Osteoblast (primary cell): ENCODE measurements around the gene RASAL2. TPM values are rescaled to one million over a fixed set of nuclear protein-coding genes. Genes with fewer than 3 reads are reported as not detected.

Experiments
- DNase-seq: peaks from one replicate; pipeline ENCODE4 v3.0.0; 2011; ENCODE audit warnings: low spot score, mixed read lengths; ENCODE audit not compliant: insufficient read length; ENCODE audit errors: missing footprints
- H2AFZ ChIP-seq: 2 replicates; pipeline ENCODE4 v1.6.0; 2011; ENCODE audit warnings: mild to moderate bottlenecking, low read length
- H3K27ac ChIP-seq: 2 replicates; pipeline ENCODE4 v1.5.1; 2011; ENCODE audit warnings: mild to moderate bottlenecking, low read depth, low read length, moderate library complexity
- H3K27me3 ChIP-seq: 2 replicates; pipeline ENCODE4 v1.6.0; 2012; ENCODE audit warnings: mild to moderate bottlenecking, control low read depth, inconsistent platforms, low read length, moderate library complexity; ENCODE audit not compliant: insufficient read depth
- H3K36me3 ChIP-seq: 2 replicates; pipeline ENCODE4 v1.5.1; 2011; ENCODE audit warnings: mild to moderate bottlenecking, low read length, control low read depth, moderate library complexity; ENCODE audit not compliant: insufficient read depth
- H3K4me1 ChIP-seq: 2 replicates; pipeline ENCODE4 v1.5.1; 2011; ENCODE audit warnings: mild to moderate bottlenecking, low read length, control low read depth, moderate library complexity; ENCODE audit not compliant: insufficient read depth
- H3K4me2 ChIP-seq: 2 replicates; pipeline ENCODE4 v1.6.0; 2011; ENCODE audit warnings: mild to moderate bottlenecking, low read length; ENCODE audit not compliant: insufficient read depth
- H3K4me3 ChIP-seq: fragments of 200-600 bp; sonication (generic); 3 replicates; pipeline ENCODE4 v1.5.1; 2012; ENCODE audit warnings: mild to moderate bottlenecking, low read length, inconsistent platforms; ENCODE audit not compliant: insufficient read depth
- H3K79me2 ChIP-seq: 2 replicates; pipeline ENCODE4 v1.6.0; 2012; ENCODE audit warnings: mild to moderate bottlenecking, low read length, control low read depth, inconsistent platforms; ENCODE audit not compliant: insufficient read depth
- H3K9me3 ChIP-seq: 2 replicates; pipeline ENCODE4 v1.5.1; 2011; ENCODE audit warnings: low read depth, low read length, control low read depth
- H4K20me1 ChIP-seq: 2 replicates; pipeline ENCODE4 v1.6.0; 2012; ENCODE audit warnings: mild to moderate bottlenecking, low read length, control low read depth; ENCODE audit not compliant: insufficient read depth
- total RNA-seq: library from RNA; depleted of rRNA; stranded (reverse); fragments of >200 nt; gene quantifications from 2 replicates; pipeline ENCODE4 v1.2.3, GENCODE V29; 2012
- TF ChIP-seq, protein P1 (sequence below): IDR thresholded peaks from 2 replicates; pipeline ENCODE4 v1.5.1; 2011; ENCODE audit warnings: mild to moderate bottlenecking, low read depth, low read length, moderate library complexity; ENCODE audit errors: extremely low read depth

RASAL2 gene
- total RNA-seq, 1 donor: 59.4 TPM

DNA sequence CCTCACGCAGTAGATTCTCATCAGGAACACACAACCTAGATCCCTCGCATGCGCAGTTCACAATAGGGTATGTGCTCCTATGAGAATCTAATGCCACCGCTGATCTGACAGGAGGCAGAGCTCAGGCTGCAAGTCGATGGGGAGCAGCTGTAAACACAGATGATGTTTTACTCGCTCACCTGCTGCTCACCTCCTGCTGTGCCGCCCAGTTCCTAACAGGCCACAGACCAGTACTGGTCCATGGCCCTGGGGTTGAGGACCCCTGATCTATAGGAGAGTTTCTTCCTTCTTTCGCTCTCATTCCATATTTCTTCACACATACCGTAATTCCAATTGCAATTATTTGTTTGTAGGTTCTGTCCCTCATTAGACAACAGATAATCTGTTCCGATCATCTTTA is 299.5 kb downstream of the RASAL2 start:
- H4K20me1 ChIP-seq: peaks cover 4% of the 10 kb centered on the region
- H3K4me2 ChIP-seq: no peak overlapping the region
- no peak overlapping the region for H3K4me3 ChIP-seq
- H3K9me3 ChIP-seq: no peaks in the 10 kb centered on the region
- H3K27me3 ChIP-seq: no peaks in the 10 kb centered on the region
- TF ChIP-seq, protein P1, sequence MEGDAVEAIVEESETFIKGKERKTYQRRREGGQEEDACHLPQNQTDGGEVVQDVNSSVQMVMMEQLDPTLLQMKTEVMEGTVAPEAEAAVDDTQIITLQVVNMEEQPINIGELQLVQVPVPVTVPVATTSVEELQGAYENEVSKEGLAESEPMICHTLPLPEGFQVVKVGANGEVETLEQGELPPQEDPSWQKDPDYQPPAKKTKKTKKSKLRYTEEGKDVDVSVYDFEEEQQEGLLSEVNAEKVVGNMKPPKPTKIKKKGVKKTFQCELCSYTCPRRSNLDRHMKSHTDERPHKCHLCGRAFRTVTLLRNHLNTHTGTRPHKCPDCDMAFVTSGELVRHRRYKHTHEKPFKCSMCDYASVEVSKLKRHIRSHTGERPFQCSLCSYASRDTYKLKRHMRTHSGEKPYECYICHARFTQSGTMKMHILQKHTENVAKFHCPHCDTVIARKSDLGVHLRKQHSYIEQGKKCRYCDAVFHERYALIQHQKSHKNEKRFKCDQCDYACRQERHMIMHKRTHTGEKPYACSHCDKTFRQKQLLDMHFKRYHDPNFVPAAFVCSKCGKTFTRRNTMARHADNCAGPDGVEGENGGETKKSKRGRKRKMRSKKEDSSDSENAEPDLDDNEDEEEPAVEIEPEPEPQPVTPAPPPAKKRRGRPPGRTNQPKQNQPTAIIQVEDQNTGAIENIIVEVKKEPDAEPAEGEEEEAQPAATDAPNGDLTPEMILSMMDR: no peak
- no peak for DNase-seq
- peaks cover 28% of the 10 kb centered on the region for H3K79me2 ChIP-seq
- no peak overlapping the region for H3K27ac ChIP-seq
- no peak overlapping the region for H2AFZ ChIP-seq
- no peaks in the 10 kb centered on the region for H3K36me3 ChIP-seq
- peaks cover 23% of the 10 kb centered on the region for H3K4me1 ChIP-seq

DNA sequence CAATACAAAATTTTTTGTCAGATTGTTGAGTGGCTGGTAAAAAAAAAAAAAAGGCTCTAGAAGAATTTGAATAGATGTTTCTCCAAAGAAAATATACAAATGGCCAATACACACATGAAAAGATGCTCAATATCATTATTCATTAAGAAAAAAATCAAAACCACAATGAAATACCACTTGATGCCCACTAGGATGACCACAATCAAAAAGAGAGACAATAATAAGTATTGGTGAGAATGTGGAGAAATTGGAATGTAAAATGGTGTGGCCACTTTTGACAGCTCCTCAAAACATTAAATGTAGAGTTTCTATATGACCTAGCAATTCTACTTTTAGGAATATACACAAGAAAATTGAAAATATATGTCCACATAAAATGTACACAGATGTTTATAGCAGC is 302.9 kb downstream of the RASAL2 start:
- H3K27me3 ChIP-seq: no peaks in the 10 kb centered on the region
- H3K4me2 ChIP-seq: no peak overlapping the region
- H4K20me1 ChIP-seq: peaks cover 15% of the 10 kb centered on the region
- no peak overlapping the region for H2AFZ ChIP-seq
- peaks cover 7% of the 10 kb centered on the region for H3K4me1 ChIP-seq
- H3K9me3 ChIP-seq: no peaks in the 10 kb centered on the region
- peaks cover 32% of the 10 kb centered on the region for H3K79me2 ChIP-seq
- H3K36me3 ChIP-seq: no peaks in the 10 kb centered on the region
- no peak overlapping the region for H3K4me3 ChIP-seq
- no peak for DNase-seq
- TF ChIP-seq, protein P1: no peak
- H3K27ac ChIP-seq: no peak overlapping the region

DNA sequence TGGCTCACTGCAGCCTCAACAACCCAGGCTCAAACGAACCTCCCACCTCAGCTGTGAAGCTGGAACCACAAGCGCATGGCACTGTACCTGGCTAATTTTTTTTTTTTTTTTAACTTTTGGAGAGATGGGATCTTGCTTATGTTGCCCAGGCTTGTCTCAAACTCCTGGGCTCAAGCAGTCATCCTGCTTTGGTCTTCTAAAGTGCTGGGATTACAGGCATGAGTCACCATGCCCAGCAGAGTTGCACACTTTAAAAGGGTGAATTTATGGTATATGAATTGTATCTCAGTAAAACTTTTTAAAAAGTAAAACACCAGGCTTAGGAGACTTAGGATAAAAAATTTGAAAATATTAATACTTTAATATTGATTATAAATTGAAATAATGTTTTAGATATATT is 303.8 kb downstream of the RASAL2 start:
- no peak for DNase-seq
- H3K79me2 ChIP-seq: peaks cover 25% of the 10 kb centered on the region
- H4K20me1 ChIP-seq: peaks cover 15% of the 10 kb centered on the region
- no peak overlapping the region for H3K27ac ChIP-seq
- no peak overlapping the region for H2AFZ ChIP-seq
- H3K36me3 ChIP-seq: no peaks in the 10 kb centered on the region
- H3K9me3 ChIP-seq: no peaks in the 10 kb centered on the region
- TF ChIP-seq, protein P1: no peak
- H3K27me3 ChIP-seq: no peaks in the 10 kb centered on the region
- H3K4me3 ChIP-seq: no peak overlapping the region
- H3K4me1 ChIP-seq: peaks cover under 1% of the 10 kb centered on the region
- H3K4me2 ChIP-seq: no peak overlapping the region

DNA sequence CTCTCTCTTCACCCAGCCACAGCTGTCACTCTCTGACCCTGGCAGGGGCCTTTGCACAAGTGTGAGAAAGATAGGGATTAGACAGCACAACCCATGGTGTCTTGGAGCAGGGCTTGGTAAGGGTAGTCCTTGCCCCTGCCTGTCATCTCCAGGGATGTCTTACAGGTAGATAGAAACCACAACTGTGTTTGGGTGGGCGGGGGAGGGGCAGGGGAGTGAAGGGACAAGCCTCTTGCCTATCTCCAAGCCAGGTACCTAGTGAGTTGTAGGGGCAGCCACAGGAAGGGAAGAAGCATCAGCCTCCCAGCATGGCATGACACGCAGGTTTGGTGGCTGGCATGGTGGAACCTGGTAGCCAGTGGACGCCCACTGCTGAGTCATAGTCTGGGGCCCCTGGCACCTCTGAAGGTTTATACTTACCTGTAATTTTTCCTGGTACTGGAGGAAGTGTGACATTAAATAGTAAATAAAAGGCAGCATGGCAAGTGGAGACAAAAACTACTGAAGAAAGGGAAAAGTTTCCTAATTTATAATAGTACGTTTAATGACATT is 305.3 kb downstream of the RASAL2 start:
- DNase-seq: no peak
- Histone ChIP-seq H3K36me3 (no peaks in the 10 kb centered on the region), H2AFZ (no peak overlapping the region), H3K27ac (no peak overlapping the region), H3K4me2 (no peak overlapping the region), H3K4me1 (no peaks in the 10 kb centered on the region), H3K27me3 (no peaks in the 10 kb centered on the region), H3K4me3 (no peak overlapping the region), H3K79me2 (peaks cover 21% of the 10 kb centered on the region), H4K20me1 (peaks cover 11% of the 10 kb centered on the region), H3K9me3 (no peaks in the 10 kb centered on the region)
- TF ChIP-seq, protein P1: no peak
